Globus pallidus (tissue), 1 donor: Measurements from ENCODE around the gene RNF10.
"Not testable (repeated sequence)": the region's sequence is repeated elsewhere in the genome, so short reads cannot be mapped to it uniquely, and the experiment has no call there.

Experiments used
- DNase-seq: peaks from one replicate; pipeline ENCODE4 v3.0.0-alpha.2; 2015; ENCODE audit warnings: low spot score

The RNF10 gene

DNA sequence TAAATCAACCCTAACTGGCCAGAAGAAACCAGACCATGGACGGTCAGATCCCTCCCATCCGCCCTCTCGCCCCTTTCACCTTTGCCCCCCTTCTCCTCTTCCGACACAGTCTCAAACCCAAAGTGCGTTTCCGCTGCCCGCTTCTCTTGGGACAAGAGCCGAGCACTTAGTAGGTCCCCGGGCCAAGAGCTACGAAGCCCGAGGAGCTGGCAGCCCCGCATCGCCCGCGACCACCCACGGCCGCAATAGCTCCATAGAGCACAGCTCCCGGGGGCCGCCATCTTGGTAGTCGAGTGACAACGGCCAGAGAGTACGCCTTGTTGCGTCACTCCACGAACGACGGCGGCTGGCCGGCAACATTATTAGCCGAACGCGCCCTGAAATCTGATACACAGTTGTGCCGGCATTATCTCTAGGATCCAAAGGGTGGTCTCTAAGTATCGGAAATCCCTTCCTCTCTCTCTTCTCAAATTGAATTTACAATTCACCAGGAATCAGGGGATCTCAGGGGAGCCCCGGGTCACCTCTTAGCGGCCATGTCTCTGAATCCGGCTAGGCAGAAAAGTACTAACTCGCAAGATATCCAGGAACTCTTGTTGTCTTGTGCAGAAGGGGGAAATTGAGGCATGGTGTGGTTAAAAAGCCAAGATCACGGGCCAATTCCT lies 5.2 kb upstream of the RNF10 start, which contains the start of gene COQ5:
COQ5 (minus strand) TSS at position 298 of the 665 bp plus-strand sequence; CDS start at position 281, 17 bp downstream.
- peak; percentile 90 for DNase-seq

DNA sequence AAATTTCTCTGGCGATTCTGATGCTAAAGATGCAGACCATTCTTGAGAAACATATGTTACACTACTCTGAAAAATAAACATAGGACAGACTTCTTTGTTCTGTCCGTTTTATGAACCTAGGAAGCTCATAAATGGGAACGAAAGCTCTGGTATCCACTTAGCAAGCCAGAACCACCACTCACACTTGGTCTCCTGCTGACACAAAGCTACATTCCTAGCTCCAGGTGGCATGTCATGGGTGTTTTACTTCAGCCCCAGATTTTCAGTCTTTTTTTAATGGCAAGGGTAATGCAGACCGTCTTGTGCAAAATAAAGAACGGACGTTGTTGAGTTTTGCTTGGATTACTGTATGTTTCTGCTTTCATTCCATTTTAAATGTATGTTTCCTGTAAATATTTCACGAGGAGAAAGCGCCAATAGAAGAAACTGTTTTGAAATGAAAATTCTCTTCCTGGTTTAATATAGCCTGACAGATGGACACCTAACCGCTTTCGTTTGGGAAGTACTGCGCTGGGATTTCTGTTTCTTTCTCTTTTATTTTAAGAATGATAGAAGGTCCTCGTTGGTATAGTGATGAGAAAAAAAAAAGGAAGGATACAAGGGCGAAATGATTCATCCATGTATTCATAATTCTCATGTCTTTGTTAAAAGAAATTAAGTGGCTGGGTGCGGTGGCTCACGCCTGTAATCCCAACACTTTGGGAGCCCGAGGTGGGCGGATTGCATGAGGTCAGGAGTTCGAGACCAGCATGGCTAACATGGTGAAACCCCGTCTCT lies 4.3 kb upstream of the RNF10 start:
- DNase-seq, result no peak

DNA sequence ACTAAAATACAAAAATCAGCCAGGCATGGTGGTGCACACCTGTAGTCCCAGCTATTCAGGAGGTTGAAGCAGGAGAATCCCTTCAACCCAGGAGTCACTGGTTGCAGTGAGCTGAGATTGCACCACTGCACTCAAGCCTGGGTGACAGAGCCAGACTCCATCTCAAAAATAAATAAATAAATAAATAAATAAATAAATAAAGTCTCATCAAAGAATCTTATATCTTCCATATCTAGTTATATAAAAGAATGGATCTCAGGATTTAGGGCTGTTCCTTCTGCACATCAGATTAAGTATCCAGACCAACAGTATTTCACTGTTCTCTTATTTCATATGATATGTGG lies 3.8 kb upstream of the RNF10 start:
- DNase-seq, result not testable (repeated sequence)

DNA sequence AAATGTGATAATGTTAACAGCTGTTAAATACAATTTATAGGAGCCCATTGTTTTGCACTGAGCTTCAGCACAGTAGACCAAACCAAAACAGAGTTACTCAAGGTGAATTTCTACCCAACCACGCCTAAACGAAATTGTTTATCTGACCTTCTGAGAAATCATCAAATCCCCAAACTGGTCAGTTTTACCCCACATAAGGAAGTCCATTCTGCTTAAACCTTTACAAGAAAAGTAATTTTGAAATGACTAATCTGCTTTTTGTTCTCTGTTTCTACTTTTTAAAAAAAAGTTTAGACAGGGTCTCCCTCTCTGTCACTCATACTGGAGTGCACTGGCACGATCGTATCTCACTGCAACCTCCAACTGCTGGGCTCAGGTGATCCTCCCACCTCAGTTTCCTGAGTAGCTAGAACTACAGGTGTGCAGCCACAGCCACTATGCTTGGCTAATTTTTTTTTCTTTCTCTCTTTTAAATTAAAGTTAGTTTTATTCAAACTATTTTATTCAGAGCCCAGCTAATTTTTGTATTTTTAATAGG lies 1.4 kb upstream of the RNF10 start:
- no peak for DNase-seq

DNA sequence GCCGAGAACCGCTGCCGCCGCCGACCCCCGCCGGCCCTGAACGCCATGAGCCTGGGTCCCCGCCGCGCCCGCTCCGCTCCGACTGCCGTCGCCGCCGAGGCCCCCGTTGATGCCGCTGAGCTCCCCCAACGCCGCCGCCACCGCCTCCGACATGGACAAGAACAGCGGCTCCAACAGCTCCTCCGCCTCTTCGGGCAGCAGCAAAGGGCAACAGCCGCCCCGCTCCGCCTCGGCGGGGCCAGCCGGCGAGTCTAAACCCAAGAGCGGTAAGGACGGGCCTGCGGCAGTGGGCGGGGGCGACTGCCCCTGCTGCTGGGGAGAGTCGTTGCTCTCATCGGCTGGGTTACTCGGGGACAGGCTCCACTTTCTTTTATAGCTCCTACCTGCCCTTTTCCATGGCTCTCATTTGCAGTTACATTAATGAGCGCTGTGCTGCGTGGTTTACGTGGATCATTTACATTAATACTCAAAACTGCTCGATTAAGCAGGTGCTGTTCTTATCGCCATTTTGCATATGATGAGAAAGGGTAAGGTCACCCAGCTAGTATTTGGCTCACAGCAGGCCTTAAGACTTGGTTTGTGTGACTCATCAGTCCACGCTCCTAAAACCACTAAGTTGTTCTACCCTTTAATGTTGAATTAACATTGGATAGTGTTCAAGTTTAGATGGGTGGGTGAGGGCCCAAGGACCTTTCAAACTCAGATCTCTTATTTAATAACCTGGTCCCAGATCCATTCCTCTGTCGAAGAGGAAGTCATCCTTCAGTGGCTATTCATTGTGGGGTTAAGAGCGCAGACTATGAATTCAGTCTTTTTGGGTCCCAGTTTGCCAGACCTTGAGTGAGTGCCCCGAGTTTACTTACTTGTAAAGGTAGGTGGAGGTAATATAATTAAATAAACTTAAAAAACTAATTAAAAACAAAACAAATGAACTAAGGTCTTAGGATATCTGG lies 823 bp downstream of the RNF10 start:
- DNase-seq, result no peak

DNA sequence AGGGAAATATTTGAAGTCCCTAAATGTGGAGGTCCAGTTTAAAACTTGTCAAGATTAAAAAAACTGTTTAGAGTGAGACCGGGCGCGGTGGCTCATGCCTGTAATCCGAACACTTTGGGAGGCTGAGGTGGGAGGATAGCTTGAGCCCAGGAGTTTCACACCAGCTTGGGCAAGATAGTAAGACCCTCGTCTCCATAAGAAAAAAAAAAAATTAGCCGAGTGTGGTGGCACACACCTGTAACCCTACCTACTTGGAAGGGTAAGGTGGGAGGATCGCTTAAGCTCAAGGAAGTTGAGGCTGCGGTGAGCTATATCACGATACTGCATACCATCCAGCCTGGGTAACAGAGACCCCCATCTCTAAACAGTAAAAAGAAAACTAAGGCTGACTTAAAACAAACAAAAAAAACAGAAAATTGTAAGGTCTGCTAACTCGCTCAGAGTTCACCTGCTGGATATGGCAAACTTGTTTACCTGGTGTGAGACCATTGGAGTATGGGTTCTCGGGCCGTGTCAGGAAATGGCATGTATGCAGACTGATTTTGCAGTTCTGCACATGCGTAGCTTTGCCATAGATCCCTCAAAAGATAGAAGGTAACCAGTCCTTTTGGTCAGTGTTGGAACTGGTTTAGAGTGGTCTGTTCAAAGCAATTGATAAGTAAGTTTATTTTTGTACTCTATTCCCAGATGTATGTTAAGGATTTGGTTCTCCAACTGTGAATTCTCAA lies 2.1 kb downstream of the RNF10 start:
- DNase-seq, result no peak

DNA sequence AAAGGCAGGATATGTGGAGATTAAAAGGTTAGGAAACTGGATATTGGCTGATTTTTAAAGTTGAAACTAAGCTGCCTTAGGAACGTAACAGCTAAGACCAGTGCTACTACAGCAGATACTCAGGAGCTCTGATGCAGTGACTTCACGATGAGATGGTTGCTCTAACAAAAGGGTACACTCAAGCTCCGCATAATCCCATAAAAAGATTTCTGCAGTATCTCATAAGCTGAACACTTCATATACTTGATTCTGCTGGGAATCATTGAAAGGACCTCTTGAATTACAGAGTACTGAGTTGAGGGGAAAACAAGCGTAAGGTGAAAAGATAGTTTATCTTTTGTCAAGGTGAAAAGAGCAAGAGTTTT lies 3.7 kb downstream of the RNF10 start:
- no peak for DNase-seq

DNA sequence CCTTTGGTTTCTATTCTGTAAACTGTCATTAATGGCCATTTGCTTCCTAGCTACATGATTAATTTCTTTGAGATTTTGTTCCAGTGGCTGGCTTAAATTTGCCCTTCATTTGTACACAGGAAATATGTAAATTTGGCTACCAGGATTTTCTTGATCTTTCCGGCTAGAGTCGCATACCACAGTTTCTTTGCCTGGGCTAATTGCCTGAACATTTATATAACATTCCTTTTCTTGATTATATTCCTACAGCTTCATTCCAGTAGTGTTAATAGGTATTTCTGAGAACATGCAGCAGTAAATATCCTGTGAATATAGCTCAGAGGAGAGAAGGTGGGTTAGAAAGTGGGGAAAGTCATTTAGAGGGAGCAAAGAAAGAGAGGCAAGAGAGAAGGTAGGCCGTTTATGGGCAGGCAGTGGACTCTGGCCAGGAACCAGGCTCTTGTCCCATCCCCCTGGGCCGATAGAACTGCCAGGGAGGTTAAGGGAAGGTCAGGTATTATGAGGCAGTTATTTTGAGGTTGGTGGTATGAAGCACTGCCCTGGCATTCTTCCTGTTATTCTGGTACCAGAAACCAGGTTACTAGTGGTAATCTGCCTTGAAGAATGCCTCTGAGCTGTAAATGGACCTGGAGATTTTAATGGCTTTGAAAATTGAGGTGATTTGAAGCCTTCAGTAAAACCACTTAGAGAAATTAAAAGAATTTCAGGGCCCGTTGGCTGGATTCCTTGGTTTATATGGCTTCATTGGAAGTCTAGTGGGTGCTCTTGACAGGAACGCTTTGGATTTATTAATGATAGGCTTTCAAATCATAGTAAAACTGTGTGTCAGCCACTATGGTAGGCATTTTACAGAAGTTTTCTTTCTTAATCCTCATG lies 4.4 kb downstream of the RNF10 start:
- DNase-seq, result no peak

DNA sequence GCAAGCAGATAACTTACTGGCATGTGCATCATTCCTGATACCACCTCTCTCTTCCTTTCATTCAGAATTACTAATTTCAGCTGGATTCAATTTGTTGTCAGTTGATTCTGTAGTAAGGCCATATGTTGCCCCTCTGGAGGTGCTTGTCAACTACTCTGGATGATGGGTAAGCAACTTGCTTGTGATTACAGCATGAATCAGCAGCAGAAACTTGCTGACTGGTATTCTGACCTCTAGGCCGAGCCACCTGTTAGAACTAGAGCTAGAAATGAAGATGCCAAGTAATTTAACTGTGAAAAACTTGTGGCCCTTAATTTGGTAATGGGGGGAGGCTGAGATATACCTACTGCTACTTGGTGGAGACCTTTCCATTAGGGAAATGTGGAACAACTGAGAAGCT lies 5.1 kb downstream of the RNF10 start:
- DNase-seq, result no peak

DNA sequence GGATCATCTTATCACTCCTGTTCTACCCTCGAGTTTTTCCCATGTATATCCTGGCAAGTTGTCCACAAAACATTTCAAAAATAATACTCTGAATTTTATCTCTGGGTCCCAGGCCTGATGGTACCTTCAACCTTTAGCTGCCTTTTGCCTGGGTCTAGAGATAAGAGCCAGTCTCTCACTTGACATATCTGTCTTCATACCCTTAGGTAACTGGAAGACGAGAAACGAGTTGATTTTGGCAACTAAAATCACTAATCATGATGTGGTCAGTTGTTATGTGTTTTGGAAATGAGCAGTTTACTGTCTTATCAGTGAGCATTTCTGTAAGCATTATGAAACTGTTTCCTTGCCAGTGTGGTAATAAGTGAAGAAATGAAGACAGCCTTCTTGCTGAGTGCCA lies 6.3 kb downstream of the RNF10 start:
- DNase-seq, result no peak

DNA sequence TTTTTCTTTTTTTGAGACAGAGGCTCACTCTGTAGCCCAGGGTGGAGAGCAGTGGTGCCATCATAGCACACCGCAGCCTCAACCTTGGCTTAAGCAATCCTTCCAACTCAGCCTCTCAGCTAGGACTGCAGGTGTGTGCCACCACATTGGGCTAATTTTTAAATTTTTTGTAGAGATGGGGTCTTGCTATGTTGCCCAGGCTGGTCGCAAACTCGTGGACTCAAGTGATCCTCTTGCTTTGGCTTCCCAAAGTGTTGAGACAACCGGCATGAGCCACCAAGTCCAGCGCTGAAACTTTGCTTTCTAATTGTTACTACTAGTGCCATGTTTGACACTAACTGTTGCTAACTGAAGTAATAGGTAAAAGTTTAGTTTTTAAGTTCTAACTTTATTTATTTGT lies 8.0 kb downstream of the RNF10 start:
- DNase-seq, result no peak

DNA sequence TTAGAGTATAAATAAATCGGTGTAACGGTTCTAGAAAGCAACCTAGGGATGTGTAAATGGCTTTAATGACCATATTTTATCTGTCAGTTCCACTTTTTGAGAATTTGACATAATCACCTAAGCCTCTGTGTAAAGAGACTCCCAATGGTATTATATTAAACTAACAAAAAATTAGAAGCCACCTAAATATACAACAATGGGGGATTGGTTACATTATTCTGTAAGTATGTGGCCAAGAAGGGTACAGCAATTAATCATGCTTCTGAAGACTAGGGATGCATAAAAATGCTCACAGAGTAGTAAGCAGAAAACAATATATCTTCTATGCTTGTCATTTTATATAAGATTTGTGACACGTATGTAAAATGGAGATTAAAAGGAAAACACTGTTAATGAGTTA lies 10.5 kb downstream of the RNF10 start:
- DNase-seq, result no peak

DNA sequence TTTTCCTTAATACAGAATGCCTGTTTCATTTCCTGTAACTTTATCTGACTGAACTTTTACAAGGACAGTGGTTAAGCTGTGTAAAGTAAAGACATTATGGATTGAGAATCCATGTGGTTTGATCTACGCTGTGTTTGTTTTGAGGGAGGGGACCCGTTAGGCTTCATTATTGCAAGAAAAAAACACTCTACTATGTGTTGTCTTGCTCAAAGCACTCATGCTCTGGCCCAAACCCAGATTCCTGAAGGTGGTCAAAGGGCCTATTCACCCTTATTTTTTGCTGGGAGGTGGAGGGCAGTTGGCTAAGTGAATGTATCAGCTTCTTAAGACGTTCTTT lies 11.9 kb downstream of the RNF10 start:
- DNase-seq, result no peak

DNA sequence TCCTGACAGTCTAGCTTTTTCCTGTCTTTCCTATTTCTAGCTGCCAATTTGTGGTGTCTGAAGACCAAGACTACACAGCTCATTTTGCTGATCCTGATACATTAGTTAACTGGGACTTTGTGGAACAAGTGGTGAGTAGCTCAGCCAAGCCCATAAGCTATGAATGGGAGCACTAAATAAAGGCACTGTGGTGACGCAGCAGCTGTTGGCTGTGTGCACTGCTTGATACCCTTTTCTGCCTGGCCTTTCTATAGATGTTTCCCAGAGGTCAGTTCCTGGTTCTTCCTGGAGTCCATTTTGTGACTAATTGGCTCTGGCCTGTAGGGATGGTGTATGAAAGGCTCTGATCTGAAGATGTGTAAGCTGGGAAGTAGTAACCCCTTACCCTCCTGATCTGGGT lies 20.5 kb downstream of the RNF10 start:
- DNase-seq, result peak; percentile 26

DNA sequence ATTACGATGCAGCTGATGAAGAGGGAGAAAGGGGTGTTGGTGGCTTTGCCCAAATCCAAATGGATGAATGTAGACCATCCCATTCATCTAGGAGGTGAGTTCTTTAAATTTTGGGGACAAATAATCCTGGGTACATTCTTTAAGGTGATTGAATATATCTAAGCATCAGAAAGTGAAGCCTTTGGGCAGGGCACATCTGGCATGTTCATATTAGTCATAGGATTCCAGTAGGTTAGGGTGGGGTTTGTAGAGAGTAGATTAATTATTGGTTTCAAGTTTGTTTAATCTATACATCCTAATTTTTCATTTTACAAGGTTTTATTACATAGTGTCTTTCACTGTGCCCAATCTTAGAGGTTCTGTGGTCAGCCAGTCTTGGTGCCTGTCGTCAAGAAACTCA lies 23.4 kb downstream of the RNF10 start:
- DNase-seq, result no peak

DNA sequence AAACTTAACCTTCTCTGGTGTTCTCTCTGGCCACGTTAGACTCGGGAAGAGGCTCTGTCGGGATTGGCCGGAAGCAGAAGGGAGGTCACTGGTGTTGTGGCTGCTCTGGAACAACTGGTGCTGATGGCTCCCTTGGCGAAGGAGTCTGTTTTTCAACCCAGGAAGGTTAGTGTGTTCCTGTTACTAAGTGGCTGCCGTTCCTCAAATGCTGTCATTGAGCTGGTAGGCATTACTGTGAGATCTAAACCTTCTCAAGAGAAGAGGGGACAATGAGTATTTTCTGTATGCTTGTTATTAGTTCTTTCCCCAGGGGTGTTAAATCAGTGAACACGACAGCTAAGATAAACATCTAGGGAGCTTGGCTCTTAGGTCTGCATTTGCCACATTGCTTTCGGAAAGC lies 28.8 kb downstream of the RNF10 start:
- DNase-seq, result no peak

DNA sequence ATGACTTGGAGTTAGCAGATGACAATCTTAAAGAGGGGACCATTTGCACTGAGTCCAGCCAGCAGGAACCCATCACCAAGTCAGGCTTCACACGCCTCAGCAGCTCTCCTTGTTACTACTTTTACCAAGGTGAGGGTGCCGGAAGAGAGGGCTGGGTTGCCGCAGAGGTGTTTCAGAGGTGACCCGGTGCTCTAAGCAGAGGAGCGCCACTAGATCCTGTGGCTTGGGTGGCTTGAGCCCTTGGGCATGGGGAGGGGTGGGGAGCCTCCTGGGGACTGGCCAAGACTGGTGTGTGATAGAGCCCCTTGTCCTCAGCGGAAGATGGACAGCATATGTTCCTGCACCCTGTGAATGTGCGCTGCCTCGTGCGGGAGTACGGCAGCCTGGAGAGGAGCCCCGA lies 29.3 kb downstream of the RNF10 start:
- DNase-seq, result no peak

DNA sequence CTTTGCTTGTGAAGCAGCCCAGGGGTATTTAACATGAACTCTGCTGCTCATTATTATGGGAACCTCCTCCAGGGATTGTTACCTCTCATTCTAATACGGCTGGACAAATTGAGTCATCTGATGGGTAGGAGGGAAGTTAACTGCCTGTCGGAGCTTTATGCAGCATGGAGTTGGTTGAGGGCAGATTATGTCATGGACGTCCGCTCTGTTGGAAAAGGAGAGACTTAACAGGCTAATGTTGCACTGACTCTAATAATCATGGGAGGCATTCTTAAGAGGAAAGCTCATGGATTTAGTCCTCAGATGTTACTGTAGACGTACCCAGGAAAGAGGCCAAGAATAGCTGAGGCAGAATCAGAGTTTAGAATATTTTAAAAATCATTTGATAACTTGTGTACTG lies 37.1 kb downstream of the RNF10 start:
- no peak for DNase-seq

DNA sequence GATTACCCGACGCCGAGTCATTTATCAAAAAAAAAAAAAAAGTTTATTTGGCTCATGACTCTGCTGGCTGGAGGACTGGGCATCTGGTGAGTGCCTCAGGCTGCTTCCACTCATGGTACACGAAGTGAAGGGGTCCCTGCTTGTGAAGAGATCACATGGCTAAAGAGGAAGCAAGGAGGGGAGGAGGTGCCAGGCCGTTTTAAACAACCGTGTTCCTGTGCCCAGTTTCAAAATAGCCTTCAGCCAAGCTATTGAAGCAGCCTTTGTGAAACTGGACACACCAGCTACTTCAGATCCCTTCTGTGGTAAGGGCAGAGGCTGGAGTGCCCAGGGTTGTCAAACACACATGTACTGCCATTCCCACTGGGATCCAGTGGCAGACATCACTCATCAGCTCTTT lies 39.4 kb downstream of the RNF10 start:
- DNase-seq, result no peak

DNA sequence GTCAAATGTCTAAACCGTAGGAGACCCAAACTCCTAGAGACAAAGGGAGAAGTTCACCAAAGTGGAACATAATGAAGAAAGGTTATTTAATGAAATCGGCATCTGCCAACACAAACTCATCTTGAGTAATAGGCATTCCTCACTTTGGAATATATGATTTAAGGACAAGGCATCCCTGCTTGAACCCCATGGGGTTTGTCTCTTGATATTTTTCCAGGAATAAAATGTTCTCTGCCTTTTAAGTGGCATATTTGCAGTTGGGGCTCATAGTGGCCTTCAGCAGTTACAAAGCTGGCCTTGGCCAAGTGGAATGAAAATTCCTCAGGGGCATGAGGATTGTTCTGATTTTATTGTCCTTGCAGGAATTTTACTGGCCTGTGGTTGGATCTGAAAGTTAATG lies 40.0 kb downstream of the RNF10 start:
- DNase-seq, result no peak

DNA sequence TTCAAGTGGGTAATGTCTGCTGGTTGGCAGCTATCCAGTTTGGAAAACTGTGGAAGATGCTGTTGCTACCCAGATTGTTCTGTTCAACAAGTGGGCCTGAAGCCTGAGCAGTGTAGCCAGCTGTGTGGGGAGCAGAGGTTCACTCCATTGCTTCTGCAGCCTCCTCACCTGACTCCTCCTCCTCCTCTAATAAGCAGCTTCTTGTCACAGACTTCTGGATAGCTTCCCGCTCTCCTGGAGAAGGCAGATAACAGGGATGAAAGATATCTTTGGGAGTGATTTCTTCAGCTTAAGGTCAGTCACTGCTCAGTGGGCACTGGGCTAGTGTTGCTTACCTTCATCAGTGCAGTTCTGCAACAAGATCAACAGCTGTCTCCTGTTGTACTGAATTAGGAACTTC lies 45.0 kb downstream of the RNF10 start:
- DNase-seq, result no peak
